Stimulated activated CD4-positive, alpha-beta T cell treated with anti-CD3 and anti-CD28 coated beads, Interleukin-2, amount 100 ng/mL, for 4 hours (primary cell): ENCODE results near the gene VWA8.

Experiments
- DNase-seq: peaks from one replicate; pipeline ENCODE4 v3.0.0-alpha.2; 2020; ENCODE audit warnings: low read depth

The VWA8 gene

DNA sequence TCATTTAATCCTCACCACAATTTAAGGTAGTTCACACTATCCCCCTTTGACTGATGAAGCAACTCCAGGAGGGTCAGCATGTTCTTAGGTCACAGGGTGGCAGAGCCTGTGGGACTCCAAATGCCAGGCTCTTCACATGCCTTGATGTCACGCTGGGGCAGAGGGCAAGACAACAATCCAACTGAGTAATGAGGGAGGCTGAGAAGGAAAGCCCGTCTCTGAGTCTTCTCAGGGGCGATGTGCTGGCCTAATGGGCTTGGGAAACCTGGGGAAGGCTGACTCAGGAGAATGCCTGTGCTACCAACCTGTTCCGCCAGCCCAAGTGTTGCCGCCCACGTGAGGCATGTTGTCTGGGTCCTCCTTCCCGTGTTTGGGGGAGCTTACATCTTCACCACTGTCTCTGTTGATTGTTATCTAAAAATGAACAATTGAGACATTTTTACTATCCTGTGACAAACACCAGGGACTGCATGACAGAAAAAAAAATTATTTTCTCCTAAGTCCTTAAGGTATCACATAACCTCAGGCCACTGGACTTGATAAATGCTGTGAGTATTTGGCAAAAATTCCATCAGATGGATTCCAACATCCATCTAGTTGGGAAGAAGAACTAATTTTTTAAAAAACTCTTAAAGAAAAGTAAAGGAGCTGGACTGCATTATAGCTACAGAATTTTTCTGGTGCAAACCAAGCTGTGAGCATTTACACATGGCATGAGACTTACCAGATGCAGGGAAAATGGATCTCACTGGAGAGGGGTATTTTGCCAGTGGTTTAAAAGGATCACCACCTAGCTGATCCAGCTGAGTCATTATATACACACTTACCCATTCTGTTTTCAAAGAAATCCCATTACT, 346.0 kb downstream of the VWA8 start:
- DNase-seq, result no peak

GRCh38 chr13:41613984-41614661, 346.8 kb downstream of the VWA8 start:
- no peak for DNase-seq

DNA sequence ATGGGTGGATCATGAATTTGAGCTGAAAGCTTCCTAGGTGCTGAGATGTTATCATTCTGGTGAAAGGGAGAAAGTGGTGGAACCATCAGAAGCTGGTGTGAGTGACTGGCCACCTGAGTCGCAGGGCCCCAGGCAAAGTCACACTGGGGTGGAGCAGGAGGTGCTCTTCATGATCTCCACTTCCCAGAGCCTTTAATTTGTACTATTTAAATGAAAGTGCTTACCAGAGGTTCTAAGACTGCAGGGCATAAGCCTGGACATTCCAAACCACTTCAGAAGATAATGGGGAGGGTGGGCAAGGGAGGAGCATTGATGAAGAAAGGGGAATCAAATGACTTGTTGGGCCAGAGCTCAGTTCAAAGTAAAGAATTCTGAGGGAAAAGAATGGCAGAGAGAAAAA, 347.4 kb downstream of the VWA8 start:
- DNase-seq, result no peak

GRCh38 chr13:41611385-41611784, 349.5 kb downstream of the VWA8 start:
- no peak for DNase-seq

GRCh38 chr13:41610404-41610803, 350.5 kb downstream of the VWA8 start:
- no peak for DNase-seq

DNA sequence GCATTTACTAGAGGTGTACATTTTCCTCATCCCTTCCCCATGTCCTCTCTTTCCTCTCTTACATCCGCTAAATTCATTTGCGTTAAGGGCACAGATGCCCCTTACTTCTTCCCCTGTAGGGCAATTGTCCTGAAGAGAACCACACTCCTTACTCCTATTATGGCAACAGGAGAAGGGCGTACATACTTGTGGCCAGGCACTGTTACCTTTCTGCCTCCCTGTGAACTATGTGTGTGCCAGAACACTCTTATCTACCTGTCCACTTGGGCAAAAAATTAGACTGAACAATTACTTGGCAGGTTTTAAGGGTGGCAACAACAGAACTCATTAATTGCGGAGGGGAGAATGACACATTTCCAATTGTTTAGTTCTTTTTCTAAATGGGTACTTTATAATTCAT, 351.1 kb downstream of the VWA8 start:
- DNase-seq, result no peak

GRCh38 chr13:41608839-41609177, 352.1 kb downstream of the VWA8 start:
- no peak for DNase-seq

GRCh38 chr13:41608111-41608838, 352.6 kb downstream of the VWA8 start:
- DNase-seq, result no peak

DNA sequence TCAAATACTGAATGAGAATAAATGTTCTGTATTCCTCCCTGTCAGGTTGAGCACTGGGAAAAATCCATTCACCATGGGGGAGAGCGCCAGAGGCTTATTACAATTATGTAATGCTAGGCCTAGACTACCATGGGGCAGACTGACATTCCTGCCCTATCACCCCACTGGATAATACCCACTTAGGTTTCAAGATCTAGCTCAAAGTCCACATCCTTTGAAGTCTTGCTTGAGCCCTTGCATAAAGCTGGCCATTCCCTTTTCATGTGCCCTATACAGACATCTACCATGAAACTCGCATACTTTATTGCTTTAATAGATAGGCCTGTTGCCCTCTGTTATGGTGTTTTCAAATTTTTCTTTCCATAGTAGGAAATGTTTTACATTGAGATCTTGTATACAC, 354.3 kb downstream of the VWA8 start:
- no peak for DNase-seq

GRCh38 chr13:41605319-41606285, 355.3 kb downstream of the VWA8 start:
- no peak for DNase-seq

- no peak for DNase-seq
Measured at GRCh38 chr13:41603917-41604316, 357.0 kb downstream of the VWA8 start.

DNA sequence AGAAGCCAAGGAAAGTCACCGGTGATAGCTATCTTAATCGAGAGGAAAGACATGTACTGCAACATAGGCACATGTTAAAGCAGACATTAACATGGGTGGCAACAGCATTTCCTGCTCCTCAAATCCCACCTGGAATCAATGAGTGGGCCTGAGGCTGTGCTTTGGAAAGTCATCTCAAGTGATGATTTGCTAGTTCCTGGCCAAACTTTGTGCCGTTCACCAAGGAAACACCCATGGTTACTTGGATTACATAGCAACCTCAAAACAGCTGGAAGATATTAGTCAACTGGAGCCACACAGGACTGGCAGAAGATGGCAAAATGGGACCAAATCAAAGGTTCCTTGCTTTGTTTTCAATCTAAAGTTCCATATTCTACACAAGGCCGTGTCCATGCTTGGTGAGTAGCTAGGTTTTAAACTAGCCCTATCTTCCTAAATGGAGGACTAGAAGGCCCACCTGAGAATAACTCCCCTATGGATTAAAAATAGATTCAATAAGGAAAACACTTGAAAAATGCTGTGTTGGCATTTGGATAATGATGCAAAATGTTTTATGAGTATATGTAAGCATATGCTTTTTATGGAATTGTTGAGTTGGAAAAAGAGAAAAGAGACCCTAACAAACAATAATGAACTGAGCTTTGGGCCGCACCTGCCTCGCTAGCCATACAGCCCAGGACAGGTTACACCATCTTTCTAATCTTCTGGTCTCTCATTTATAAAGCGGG, 359.0 kb downstream of the VWA8 start:
- DNase-seq, result no peak

GRCh38 chr13:41599619-41600018, 361.3 kb downstream of the VWA8 start:
- DNase-seq, result no peak

DNA sequence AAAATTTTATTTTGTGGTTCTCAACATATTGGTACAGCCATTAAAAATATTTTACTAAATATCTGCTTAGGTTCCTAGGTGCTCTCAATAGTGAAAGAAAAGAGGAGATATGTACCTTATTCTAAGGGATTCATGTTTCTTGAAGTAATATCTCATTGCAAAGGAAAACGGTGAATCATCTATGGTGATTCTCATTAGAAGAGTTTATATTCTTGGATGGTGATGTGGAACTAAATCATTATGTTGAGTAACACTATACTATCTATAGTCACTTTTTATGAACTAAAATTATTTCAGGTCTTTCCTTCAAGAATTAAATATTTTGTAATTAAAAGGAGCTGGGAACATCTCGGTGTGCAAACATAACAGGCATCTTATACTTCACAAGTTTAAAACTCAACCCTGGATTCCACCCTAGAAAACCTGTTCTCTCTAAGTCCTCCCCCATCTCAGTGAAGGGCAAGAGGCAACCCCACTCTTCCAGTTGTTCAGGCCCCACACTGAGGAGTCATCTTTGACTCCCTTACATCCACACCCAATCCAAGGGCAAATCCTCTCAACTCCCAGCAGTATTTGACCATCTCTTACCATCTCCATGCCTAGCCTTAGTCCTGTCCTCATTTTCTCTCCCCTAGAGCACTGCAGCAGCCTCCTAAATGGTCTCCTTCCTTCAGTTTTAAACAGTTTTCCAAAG, 363.4 kb downstream of the VWA8 start:
- no peak for DNase-seq

- DNase-seq, result no peak
Measured at GRCh38 chr13:41596190-41596589, 364.7 kb downstream of the VWA8 start.

- no peak for DNase-seq
Measured at GRCh38 chr13:41595298-41595697, 365.6 kb downstream of the VWA8 start.

GRCh38 chr13:41590643-41591042, 370.3 kb downstream of the VWA8 start:
- DNase-seq, result no peak

DNA sequence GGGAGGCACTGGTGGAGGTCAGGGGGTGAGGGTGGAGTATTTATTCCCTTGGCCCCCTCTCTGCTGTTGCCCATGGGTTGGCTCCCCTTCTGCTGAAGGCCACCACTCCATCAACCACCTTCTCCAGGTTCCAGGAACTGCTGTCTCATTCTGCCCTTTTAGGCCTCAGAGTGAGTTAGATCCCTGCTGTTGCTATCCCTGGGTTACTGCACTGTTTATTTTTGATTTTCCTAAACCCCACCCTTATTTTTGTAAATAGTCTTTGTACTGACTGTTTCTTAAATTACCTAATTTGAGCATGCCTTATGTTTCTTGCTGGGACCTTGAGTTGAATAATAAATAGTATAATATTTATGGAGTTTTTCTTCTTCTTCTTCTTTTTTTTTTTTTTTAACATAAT, 370.8 kb downstream of the VWA8 start:
- no peak for DNase-seq

DNA sequence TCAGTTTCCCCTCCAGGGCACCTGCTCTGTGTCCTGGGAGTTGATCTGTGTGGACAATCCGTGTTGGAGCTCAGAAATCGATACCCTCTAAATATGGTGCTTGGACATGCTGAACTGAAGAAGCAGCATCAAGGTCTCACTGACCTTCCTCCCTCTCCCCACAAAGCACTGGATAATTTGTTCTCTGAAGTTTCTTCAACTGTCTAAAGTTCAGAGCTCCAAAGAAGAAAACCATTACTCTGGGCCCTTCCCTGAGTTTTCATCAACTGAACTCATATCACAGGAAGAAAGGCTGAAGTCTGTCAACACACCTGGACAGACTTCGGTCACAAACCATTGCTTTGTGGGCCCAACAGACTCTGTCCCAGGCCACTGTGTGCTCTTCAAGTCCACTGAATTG, 371.5 kb downstream of the VWA8 start:
- DNase-seq, result no peak

DNA sequence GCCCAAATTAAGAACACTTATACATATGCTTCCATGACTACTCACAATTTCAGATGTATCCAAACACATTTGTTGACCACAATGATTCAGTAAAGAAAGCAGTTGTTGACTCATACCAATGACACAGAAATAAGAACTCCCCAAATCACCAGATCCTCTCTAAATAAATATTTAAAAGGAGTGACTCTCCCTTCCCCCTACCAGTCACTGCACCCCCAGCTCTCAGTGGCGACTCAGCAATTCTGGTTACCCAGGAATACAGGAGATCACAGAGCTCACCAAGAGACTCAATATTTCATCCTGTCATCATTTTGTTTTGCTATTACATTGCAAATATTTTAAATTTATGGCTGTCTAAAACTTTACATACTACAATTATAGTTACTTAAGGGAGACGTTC, 372.0 kb downstream of the VWA8 start:
- DNase-seq, result peak; percentile 17

DNA sequence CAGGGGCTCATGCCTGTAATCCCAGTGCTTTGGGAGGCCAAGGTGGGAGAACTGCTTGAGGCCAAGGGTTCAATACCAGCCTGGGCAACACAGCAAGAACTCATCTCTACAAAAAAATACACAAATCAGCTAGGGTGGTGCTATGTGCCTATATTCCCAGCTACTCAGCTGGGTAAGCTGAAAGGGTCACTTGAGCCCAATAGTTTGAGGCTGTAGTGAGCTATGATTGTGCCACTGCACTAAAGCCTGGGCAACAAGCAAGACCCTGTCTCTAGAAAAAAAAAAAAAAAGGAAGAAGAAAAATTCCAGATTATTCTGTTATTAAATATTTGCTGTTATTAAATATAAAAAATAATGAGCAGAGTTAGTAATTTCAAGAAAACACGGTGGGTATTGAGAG, 372.5 kb downstream of the VWA8 start:
- DNase-seq, result no peak
